Myocyte (in vitro differentiated cells): ENCODE data around the gene TTLL11. TPM values are rescaled to one million over a fixed set of nuclear protein-coding genes. Genes with fewer than 3 reads are reported as not detected.

Source experiments
- DNase-seq: peaks from one replicate; pipeline ENCODE4 v3.0.0-alpha.2; 2012; ENCODE audit warnings: low read depth
- total RNA-seq: library from RNA; depleted of rRNA; stranded (reverse); fragments of >200 nt; gene quantifications from 2 replicates; pipeline ENCODE4 v1.2.3, GENCODE V29; 2014

Gene TTLL11
- total RNA-seq, 1 donor from 2014 or later: 13.5 TPM

- DNase-seq: no peak
These were observed 206.2 kb downstream of the TTLL11 start for GRCh38 chr9:121886759-121887485.

DNA sequence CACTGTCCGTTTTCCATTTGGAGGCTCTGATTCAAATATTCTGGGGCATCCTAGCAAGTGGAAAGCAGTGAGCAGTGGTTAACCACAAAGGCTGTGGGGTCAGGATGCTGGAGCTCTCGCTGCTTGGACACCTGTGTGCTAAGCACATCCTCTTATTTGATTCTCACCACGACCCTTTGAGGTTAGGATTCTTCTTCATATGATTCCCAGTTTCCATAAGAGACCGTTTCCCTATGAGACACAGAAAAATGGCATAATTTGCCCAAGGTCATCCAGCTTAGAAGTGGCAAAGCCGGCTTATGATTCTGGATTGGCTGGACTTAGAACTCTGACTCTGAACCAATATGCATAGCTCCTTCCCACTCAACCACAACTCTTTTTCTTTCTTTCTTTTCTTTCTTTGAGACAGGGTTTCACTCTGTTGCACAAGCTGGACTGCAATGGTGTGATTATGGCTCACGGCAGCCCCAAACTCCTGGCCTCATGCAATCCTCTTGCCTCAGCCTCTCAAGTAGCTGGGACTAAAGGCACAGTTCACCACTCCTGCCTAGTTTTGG, 207.7 kb downstream of the TTLL11 start:
- peak; percentile 82 for DNase-seq

GRCh38 chr9:121884057-121884541, 209.0 kb downstream of the TTLL11 start:
- DNase-seq: no peak

DNA sequence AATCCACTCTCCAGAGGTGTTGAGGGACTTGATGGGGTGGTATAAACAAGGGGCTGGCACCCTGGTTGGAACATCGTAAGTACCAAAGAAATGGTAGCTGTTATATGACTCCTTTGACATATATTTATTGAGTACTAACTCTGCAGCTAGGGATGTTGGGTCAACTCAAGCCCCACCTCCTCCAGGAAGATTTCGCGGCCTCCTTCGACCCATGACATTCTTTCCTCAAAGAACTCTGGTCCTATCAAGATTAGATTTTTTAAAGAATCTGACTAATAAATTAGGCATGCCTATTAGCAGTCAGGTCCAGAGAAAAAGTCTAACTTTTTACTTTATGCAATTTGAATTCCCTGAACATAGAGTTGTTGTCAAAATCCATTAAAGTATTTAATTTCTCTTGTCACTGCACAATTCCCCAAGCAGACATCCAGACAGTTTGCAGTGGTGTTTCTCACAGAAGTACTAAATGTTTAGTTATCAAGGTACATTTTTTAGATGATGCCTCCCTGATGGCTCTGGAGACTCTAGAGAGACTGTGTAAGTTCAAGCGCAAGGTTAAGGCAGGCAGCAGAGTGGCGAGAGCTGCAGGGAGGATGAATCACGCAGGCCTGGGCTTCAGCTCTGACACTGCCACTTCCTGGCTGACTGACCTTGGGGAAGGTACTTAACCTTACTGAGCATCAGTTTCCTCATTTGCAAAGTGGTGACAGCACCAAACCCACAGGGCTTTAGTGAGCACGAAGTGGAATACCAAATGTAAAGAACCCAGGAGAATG, 209.6 kb downstream of the TTLL11 start:
- DNase-seq: no peak

GRCh38 chr9:121881920-121882500, 211.1 kb downstream of the TTLL11 start:
- no peak for DNase-seq

- no peak for DNase-seq
These were observed 212.7 kb downstream of the TTLL11 start for GRCh38 chr9:121880343-121880898.

DNA sequence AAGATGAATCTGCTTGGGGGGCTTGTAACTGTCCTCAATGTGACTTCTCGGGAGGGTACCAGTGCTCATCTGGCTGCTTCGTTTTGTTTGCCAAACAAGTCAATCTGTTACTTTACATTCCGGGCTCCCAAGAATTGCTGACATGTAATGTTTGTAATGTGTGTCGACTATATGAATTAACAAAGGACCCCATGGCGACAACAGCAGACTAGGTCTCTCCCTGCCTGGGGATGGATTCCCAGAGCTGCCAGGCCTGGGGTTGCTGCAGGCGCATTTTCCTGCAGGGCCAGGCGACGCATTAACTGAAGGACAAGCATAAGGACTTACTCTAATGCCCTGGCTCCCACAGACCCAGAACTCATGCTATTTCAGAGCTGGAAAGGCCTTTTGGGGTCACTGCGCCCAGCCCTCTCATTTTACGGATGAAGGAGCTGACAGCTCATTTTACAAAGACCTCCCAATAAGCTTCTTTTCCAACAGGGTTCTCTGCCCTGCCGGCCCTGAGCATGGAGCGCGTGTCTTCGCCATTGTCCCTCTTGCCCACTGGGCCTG, 214.8 kb downstream of the TTLL11 start:
- no peak for DNase-seq

DNA sequence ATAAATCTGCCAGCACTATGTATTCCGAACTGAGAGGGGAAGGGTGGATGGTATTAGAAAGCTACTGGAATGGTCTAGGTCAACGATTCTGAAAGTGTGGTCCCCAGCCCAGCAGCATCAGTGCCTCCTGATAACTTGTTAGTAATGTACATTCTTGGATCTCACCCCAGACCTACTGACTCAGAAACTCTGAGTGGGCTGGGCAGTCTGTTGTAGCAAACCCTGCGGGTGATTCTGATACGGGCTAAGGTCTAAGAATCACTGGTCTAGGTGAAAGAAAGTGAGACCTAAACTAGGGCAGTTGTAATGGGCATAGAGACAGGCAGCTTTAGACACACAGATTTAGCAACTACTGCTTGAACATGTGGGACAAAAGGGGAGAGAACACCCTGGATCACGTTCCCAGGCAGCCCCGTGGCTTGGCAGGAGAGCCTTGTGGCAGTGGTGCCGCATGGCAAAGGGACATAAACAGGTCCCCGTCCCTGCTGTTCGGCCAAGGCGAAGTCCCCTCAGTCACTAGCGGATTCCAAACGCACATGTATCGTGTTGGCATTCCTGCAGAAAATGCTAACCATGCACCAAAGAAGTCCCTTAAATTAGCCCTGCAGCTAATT, 216.3 kb downstream of the TTLL11 start:
- peak; percentile 17 for DNase-seq

DNA sequence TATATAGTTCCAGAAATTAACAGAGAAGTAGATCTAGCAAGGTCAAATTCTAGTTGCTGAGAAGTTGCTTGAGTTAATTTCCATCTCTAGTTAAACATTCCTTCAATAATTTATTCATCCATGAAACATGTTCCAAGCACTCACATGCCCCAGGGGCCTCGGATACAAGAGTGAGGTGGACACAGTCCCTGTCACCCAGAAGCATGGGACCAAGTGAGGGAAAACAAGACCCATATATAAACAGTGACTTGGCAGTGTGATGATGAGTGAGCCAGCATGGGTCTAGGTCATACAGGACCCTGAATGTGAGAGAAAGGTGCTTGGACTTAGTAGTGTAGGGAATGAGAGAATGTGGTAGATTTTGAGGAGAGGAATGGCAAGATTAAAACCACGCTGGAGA, 216.9 kb downstream of the TTLL11 start:
- no peak for DNase-seq

DNA sequence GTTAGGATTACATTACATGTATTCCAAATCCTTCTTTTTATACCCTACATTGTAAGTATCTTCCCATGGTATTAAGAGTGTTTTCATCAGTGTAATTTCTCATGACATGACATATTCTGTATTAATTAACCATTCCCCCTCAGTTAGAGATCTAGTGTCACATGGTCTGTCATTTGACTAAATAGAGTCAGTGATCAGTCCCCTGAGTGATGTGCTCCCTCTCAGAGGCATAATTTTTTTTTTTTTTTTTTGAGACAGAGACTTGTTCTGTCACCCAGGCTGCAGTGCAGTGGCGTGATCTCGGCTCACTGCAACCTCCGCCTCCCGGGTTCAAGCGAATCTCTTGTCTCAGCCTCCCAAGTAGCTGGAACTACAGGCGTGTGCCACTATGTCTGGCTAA, 218.6 kb downstream of the TTLL11 start:
- DNase-seq: no peak

DNA sequence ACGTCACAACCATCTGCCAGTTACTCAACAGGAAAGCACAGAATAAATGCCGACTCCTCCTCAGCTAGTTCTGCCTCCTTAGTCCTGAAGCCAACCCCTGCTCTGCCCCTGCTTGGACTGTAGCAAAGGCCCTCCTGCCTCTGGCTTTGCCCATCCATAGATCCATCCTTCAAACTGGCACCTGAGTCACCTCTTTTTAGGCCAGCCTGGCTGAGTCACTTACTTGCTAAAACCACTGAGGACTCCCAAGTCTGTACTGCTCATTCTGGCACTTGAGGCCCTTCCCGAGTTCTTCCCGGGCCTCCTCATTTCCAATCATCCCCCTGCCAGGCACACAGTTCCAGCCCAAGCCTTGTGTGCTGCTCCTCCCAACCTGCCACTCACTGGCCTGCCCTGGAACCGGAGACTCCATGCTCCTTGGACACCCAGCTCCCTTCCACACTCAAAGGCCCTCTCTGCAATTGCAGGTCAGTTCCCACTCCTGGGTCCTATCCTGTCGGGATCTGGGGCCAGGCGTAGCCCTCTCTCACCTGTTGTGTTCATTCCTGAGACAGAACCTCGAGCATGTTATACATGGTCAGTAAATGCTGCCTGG, 221.6 kb downstream of the TTLL11 start:
- no peak for DNase-seq

DNA sequence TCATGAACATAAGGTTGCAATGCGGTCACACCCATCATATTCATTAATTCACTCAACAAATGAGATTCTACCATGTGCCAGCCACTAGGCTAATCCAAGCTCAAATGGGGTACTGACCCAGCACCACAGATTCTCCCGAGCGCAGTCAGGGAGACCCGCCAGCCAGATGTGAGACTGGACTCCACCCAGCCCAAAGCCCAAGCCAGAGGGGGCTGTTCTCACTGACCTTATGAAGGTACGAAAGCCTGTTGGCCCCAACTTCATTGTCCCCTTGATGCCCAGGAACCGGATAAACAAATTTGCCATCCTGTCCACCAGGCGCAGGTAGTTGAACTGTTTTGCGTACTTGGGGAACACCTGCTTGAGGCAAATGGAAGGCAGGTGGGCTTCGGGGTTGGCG, 222.8 kb downstream of the TTLL11 start:
- no peak for DNase-seq

GRCh38 chr9:121868626-121869025, 224.5 kb downstream of the TTLL11 start:
- DNase-seq: no peak

GRCh38 chr9:121866927-121867326, 226.2 kb downstream of the TTLL11 start:
- DNase-seq: no peak

GRCh38 chr9:121865884-121866283, 227.2 kb downstream of the TTLL11 start:
- no peak for DNase-seq

- DNase-seq: no peak
These were observed 228.0 kb downstream of the TTLL11 start for GRCh38 chr9:121865060-121865459.

DNA sequence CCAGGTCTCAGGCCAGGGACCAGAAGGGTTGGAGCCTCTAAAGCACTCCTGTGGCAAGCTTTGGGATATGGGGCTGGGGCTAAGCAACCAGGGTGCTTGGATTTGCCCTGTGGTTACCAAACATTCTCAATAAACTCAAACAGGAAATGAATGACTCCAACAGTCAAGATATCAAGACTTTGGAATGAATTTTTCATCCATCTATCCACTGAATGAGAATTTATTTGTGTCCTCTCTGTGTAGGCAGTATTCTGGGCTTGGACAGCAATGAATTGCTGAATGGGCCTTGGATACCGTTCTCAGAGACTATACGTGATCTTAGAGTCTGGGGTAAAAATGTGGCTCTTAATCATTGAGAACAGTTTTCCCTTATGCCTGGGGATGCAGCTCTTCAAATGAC, 229.2 kb downstream of the TTLL11 start:
- no peak for DNase-seq

GRCh38 chr9:121862371-121863332, 230.5 kb downstream of the TTLL11 start:
- no peak for DNase-seq

- DNase-seq: peak; percentile 41
These were observed 231.5 kb downstream of the TTLL11 start for GRCh38 chr9:121861501-121862180.
